Cardiac muscle cell (in vitro differentiated cells and primary cell): ENCODE measurements around the gene KCNK16. TPM values are rescaled to one million over a fixed set of nuclear protein-coding genes. Genes with fewer than 3 reads are reported as not detected.

Source experiments
- DNase-seq, 2 donors: peaks; one replicate each; pipeline versions ENCODE4 v3.0.0 to v3.0.0-alpha.2; 2010 to 2017; ENCODE audit warnings: low read depth in 1 of 2, low spot score in 1 of 2
- H3K27ac ChIP-seq: fragments of 200-600 bp; sonication (generic); 2 replicates; pipeline ENCODE4 v1.5.1; 2016
- H3K27me3 ChIP-seq: fragments of 200-600 bp; sonication (generic); 2 replicates; pipeline ENCODE4 v1.6.0; 2016; ENCODE audit warnings: control low read depth
- H3K36me3 ChIP-seq: fragments of 200-600 bp; sonication (generic); 2 replicates; pipeline ENCODE4 v1.5.1; 2016; ENCODE audit warnings: control low read depth
- H3K4me1 ChIP-seq: fragments of 200-600 bp; sonication (generic); 2 replicates; pipeline ENCODE4 v1.8.1; 2017; ENCODE audit warnings: low read depth, mild to moderate bottlenecking, mixed run types
- H3K4me3 ChIP-seq: fragments of 200-600 bp; sonication (generic); 2 replicates; pipeline ENCODE4 v1.5.1; 2016; ENCODE audit warnings: mild to moderate bottlenecking
- H3K9me3 ChIP-seq: fragments of 200-600 bp; sonication (generic); 2 replicates; pipeline ENCODE4 v1.5.1; 2017; ENCODE audit warnings: low read depth, mild to moderate bottlenecking, control low read depth
- polyA plus RNA-seq: library from polyadenylated mRNA; unstranded; fragments of >200 nt; fragmentation: Nextera tagmentation; extraction: Ambion mirVana; gene quantifications from 2 replicates; pipeline ENCODE4 v1.2.1, GENCODE V29; 2016
- total RNA-seq: library from RNA; depleted of rRNA; stranded (reverse); fragments of >200 nt; gene quantifications from 2 replicates; pipeline ENCODE4 v1.2.3, GENCODE V29; 2016
- TF ChIP-seq, protein P1 (sequence below): IDR thresholded peaks from 2 replicates; pipeline ENCODE4 v1.5.1; 2012; ENCODE audit warnings: low read depth, mild to moderate bottlenecking, low read length

Gene KCNK16
- total RNA-seq: not detected in 2 replicates
- not detected in 2 replicates for polyA plus RNA-seq

DNA sequence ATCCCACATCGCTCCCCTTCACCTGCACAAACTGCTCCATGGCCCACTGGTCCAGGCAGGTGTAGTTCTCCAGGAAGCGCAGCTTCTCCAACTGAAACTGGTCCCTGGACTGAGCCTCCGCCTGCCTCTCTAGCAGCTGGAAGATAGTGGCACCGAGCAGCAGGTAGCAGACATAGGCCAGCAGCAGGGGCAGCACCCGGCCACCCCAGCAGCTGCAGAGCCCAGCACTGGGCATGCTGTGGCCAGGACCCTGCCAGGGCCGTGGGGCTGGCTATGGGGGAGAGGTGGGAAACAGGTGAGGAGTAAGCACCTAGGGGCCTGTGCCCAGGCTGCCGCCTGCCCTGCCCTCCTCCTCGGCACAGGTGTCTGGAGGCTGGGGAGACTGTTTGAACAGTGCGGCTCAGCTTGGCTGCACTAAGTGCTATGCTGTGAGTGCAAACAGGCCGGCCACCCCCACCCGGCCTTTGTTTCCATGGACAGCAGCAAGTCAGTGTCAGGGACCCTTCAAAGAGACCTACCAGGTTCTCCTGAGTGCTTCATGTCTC lies at the start of gene KCNK16:
Gene KCNK16, minus strand, starts transcription at position 397 of the 545 bp plus-strand sequence. Its CDS starts 162 bp downstream, at position 235.
- no peaks in the 10 kb centered on the region for H3K36me3 ChIP-seq
- H3K4me3 ChIP-seq: no peak within 1 kb of the TSS
- H3K4me1 ChIP-seq: peaks cover under 1% of the 10 kb centered on the region
- DNase-seq: no peak
- H3K27ac ChIP-seq: no peak within 1 kb of the TSS
- H3K27me3 ChIP-seq: no peaks in the 10 kb centered on the region
- TF ChIP-seq, protein P1, sequence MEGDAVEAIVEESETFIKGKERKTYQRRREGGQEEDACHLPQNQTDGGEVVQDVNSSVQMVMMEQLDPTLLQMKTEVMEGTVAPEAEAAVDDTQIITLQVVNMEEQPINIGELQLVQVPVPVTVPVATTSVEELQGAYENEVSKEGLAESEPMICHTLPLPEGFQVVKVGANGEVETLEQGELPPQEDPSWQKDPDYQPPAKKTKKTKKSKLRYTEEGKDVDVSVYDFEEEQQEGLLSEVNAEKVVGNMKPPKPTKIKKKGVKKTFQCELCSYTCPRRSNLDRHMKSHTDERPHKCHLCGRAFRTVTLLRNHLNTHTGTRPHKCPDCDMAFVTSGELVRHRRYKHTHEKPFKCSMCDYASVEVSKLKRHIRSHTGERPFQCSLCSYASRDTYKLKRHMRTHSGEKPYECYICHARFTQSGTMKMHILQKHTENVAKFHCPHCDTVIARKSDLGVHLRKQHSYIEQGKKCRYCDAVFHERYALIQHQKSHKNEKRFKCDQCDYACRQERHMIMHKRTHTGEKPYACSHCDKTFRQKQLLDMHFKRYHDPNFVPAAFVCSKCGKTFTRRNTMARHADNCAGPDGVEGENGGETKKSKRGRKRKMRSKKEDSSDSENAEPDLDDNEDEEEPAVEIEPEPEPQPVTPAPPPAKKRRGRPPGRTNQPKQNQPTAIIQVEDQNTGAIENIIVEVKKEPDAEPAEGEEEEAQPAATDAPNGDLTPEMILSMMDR: no peak
- H3K9me3 ChIP-seq: no peaks in the 10 kb centered on the region

DNA sequence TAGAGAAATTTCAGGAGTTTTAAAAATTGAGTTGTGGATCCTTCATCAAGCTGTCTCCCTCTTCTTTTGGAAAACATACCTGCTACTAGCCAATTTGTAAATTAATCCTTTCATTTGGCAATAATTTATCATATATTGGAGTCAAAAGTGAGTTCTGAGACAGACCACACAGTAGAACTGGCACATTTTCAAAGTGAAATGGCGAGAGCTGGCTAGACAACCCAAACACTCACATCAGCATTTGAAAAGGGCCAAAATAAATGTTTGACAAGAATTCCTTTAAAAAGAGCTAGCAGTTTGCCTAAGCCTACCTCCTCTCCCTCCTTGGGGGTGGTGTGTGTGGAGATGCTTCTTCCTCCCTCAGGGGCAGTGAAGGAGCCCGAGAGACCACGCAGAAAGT lies 47.9 kb upstream of the KCNK16 start:
- TF ChIP-seq, protein P1: no peak
- no peak overlapping the region for H3K27ac ChIP-seq

GRCh38 chr6:39369987-39370386 lies 47.5 kb upstream of the KCNK16 start:
- Histone ChIP-seq H3K9me3 (no peaks in the 10 kb centered on the region), H3K4me3 (no peak overlapping the region), H3K27me3 (no peaks in the 10 kb centered on the region), H3K36me3 (no peaks in the 10 kb centered on the region), H3K4me1 (peaks cover 5% of the 10 kb centered on the region), H3K27ac (no peak overlapping the region)
- DNase-seq: no peak
- TF ChIP-seq, protein P1: peak; percentile 27

More for the DNA sequence above, 47.9 kb upstream of the KCNK16 start:
- Histone ChIP-seq H3K36me3 (no peaks in the 10 kb centered on the region), H3K4me3 (no peak overlapping the region), H3K27me3 (no peaks in the 10 kb centered on the region), H3K4me1 (peaks cover 5% of the 10 kb centered on the region), H3K9me3 (no peaks in the 10 kb centered on the region)
- no peak for DNase-seq

DNA sequence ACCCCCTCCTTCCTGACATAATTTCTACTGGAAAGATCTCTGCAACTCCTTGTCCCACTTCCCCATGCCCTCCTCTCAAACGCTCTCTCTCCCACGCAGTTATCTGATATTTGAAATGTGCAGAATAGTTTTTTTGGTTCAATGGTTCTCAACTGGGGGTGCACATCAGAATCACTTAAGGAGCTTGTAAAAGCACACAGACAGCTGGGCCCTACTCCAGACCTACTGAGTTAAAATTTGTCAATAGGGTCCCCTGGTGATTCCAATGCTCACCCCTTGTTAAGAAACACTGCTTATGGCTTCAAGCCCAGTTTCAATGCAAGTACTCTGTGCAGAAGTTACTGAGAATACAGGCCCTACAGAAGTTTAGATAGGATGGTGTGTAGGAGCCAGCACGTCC lies 45.2 kb upstream of the KCNK16 start:
- Histone ChIP-seq H3K4me3 (no peak overlapping the region), H3K27ac (no peak overlapping the region), H3K36me3 (no peaks in the 10 kb centered on the region), H3K27me3 (no peaks in the 10 kb centered on the region), H3K4me1 (peaks cover 5% of the 10 kb centered on the region), H3K9me3 (no peaks in the 10 kb centered on the region)
- TF ChIP-seq, protein P1: no peak
- no peak for DNase-seq

- H3K27me3 ChIP-seq: no peaks in the 10 kb centered on the region
- no peak for DNase-seq
- TF ChIP-seq, protein P1: no peak
- H3K9me3 ChIP-seq: no peaks in the 10 kb centered on the region
- no peaks in the 10 kb centered on the region for H3K36me3 ChIP-seq
- H3K27ac ChIP-seq: no peak overlapping the region
- H3K4me3 ChIP-seq: no peak overlapping the region
- peaks cover 5% of the 10 kb centered on the region for H3K4me1 ChIP-seq
Measured at GRCh38 chr6:39366931-39367618, 44.6 kb upstream of the KCNK16 start.
